Type B pancreatic cell (in vitro differentiated cells): ENCODE data around the gene GATA6. TPM values are rescaled to one million over a fixed set of nuclear protein-coding genes. Genes with fewer than 3 reads are reported as not detected.
A peak's percentile ranks its signal among the peaks of the same experiment; 100 is the strongest.

Source experiments
- DNase-seq: peaks from one replicate; pipeline ENCODE4 v3.0.0; 2021; ENCODE audit warnings: mixed read lengths; ENCODE audit not compliant: unreplicated experiment; ENCODE audit errors: extremely low spot score
- H3K27ac Mint-ChIP-seq: 2 replicates; pipeline ENCODE4 v1.8.0; 2021; ENCODE audit warnings: mild to moderate bottlenecking, mixed read lengths
- H3K27me3 Mint-ChIP-seq: 2 replicates; pipeline ENCODE4 v1.8.0; 2021; ENCODE audit warnings: mixed read lengths
- H3K36me3 Mint-ChIP-seq: 2 replicates; pipeline ENCODE4 v1.8.0; 2021; ENCODE audit warnings: mixed read lengths
- H3K4me1 Mint-ChIP-seq: one replicate; pipeline ENCODE4 v1.8.0; 2021; ENCODE audit warnings: mixed read lengths; ENCODE audit not compliant: unreplicated experiment
- H3K4me3 Mint-ChIP-seq: 2 replicates; pipeline ENCODE4 v1.8.0; 2021; ENCODE audit warnings: mild to moderate bottlenecking, mixed read lengths
- H3K9me3 Mint-ChIP-seq: 2 replicates; pipeline ENCODE4 v1.8.0; 2021; ENCODE audit warnings: mixed read lengths
- total RNA-seq: library from RNA; stranded (reverse); gene quantifications from 2 replicates; pipeline ENCODE4 v1.2.1, GENCODE V29; 2021; ENCODE audit warnings: low replicate concordance
- TF ChIP-seq, protein P1 (sequence below): fragments of 200-600 bp; sonication (generic); conservative IDR thresholded peaks from 2 replicates; pipeline ENCODE4 v1.5.0; 2021; ENCODE audit warnings: antibody characterized with exemption, mild to moderate bottlenecking

Gene GATA6
- total RNA-seq, 1 donor from 2014 or later: 37.7 TPM

DNA sequence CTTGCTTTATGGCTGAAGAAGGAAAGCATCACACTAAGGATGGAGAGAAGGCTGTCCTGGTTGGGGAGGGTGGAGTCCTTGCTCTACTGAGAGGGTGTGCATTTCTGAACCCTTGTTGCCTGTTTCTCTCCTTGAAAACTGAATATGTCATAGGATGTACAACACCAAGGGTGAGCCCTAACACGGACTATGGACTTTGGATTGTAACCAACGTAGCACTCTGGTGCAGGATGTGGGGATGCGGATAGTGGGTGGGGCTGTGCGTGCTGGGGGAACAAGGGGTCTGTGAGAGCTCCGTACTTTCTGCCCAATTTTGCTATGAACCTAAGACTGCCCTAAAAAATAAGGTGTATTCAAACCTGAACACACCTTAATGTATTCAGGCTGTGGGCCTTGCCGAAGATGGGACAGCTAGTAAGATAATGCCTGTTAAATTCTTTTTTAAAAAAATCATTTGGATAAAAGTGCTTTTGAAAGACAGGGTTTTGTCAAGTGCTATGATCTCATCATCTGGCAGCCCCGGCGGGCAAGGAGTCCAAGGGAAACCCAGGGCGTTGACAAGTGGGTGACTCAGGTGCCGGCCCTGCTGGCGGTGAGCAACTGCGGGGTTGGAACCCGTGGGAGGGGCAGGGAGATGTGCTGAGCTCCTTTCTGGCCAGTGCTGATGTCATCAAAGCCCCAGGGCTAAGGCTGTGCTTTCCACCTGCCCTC, 54.0 kb downstream of the GATA6 start:
- TF ChIP-seq, protein P1, sequence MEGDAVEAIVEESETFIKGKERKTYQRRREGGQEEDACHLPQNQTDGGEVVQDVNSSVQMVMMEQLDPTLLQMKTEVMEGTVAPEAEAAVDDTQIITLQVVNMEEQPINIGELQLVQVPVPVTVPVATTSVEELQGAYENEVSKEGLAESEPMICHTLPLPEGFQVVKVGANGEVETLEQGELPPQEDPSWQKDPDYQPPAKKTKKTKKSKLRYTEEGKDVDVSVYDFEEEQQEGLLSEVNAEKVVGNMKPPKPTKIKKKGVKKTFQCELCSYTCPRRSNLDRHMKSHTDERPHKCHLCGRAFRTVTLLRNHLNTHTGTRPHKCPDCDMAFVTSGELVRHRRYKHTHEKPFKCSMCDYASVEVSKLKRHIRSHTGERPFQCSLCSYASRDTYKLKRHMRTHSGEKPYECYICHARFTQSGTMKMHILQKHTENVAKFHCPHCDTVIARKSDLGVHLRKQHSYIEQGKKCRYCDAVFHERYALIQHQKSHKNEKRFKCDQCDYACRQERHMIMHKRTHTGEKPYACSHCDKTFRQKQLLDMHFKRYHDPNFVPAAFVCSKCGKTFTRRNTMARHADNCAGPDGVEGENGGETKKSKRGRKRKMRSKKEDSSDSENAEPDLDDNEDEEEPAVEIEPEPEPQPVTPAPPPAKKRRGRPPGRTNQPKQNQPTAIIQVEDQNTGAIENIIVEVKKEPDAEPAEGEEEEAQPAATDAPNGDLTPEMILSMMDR: no peak
- peak overlapping the region; percentile 62 for H3K27ac Mint-ChIP-seq
- H3K9me3 Mint-ChIP-seq: no peaks in the 10 kb centered on the region
- DNase-seq: peak; percentile 73
- peaks cover 9% of the 10 kb centered on the region for H3K27me3 Mint-ChIP-seq
- no peak overlapping the region for H3K4me3 Mint-ChIP-seq
- H3K4me1 Mint-ChIP-seq: no peaks in the 10 kb centered on the region
- H3K36me3 Mint-ChIP-seq: no peaks in the 10 kb centered on the region

DNA sequence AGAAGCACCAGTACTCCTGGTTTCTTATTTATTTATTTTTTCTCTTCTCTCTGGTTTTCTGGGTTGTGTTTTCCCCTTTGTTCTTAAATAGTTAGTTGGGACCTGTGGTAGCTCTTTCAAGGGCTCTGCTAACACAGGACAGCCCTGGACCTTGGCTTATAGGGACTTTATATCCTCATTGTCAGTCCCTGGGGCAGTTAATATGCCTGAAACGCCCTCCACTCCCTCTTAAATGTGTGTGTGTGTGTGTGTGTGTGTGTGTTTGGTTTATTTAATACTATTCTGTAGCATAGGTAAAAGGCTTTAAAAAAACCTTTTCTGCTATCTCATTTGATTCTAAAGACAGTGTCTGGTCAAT, 54.6 kb downstream of the GATA6 start:
- no peaks in the 10 kb centered on the region for H3K36me3 Mint-ChIP-seq
- no peaks in the 10 kb centered on the region for H3K4me1 Mint-ChIP-seq
- TF ChIP-seq, protein P1: no peak
- H3K4me3 Mint-ChIP-seq: no peak overlapping the region
- H3K27ac Mint-ChIP-seq: peak overlapping the region; percentile 62
- H3K27me3 Mint-ChIP-seq: peaks cover 4% of the 10 kb centered on the region
- no peak for DNase-seq
- no peaks in the 10 kb centered on the region for H3K9me3 Mint-ChIP-seq

DNA sequence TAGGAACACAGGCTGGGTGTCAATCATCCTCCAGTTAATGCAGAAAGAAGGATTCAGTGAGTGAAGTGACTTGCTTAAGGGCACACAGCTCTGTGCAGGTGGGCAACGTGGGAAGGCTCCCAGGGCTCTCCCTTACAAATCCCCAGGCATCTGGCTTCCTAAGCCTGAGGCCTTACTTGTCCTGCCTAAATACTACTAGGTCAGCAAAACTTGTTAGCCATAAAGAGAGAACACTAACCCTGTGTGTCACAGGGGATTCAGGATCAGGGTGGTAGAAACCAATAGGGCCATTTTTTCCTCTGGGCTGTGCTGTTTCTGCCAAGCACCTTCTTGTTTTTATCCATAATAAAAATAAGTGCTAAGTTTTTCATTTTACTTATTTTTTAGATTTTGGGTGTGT, 55.0 kb downstream of the GATA6 start:
- no peak overlapping the region for H3K4me3 Mint-ChIP-seq
- no peaks in the 10 kb centered on the region for H3K36me3 Mint-ChIP-seq
- H3K27ac Mint-ChIP-seq: peak overlapping the region; percentile 62
- H3K4me1 Mint-ChIP-seq: no peaks in the 10 kb centered on the region
- TF ChIP-seq, protein P1: no peak
- no peak for DNase-seq
- peaks cover 5% of the 10 kb centered on the region for H3K27me3 Mint-ChIP-seq
- H3K9me3 Mint-ChIP-seq: no peaks in the 10 kb centered on the region

DNA sequence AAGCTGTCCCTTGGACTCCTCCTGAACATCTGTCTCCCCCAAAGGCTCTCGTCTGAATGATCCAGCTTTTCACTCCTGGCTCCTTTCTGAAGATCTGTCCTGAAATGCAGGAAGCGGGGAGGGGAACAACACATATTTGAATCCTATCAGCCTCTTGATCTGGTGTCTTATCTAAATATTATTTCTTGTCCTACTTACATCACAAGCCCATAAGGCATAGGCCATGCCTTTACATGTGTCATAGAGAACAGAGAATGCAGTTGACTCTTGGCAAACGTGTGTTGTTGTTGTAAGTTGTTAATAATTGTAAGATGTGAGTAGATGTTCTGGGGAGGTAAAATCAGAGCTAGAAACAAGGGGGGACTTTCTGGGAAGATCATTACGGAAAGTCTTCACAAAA, 57.4 kb downstream of the GATA6 start:
- TF ChIP-seq, protein P1: no peak
- Mint-ChIP-seq H3K27me3 (peaks cover 3% of the 10 kb centered on the region), H3K4me3 (no peak overlapping the region), H3K27ac (no peak overlapping the region), H3K4me1 (no peaks in the 10 kb centered on the region), H3K9me3 (no peaks in the 10 kb centered on the region), H3K36me3 (no peaks in the 10 kb centered on the region)
- no peak for DNase-seq

DNA sequence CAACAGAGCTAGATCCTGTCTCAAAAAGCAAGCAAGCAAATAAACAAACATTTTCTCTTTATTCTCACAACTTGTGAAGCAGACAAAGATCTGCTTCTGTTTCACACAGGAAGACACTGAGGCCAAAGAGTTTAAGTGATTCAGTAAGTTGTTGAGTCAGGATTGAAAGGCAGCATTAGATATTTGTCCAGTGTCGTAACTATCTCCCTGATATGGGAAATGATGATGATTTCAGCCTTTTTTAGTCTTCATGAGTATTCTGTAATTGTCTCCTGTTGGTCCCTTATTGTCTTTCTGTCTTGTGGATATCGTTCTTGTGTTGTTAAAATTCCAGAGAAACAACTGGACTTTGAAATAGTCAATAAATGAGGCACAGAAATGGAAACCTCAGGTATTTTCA, 59.6 kb downstream of the GATA6 start:
- Mint-ChIP-seq H3K9me3 (no peaks in the 10 kb centered on the region), H3K4me3 (no peak overlapping the region), H3K27me3 (peaks cover 3% of the 10 kb centered on the region), H3K27ac (no peak overlapping the region), H3K4me1 (no peaks in the 10 kb centered on the region), H3K36me3 (no peaks in the 10 kb centered on the region)
- TF ChIP-seq, protein P1: no peak
- no peak for DNase-seq
